K562 (cell line): ENCODE results near the gene CKLF. TPM values are rescaled to one million over a fixed set of nuclear protein-coding genes. Genes with fewer than 3 reads are reported as not detected.

Experiments used
- ATAC-seq: fragments of 200-7000 bp; cut with Tn5 transposase; 3 replicates; pipeline ENCODE4 v1.9.1; 2020; ENCODE audit warnings: moderate library complexity
- BruUV-seq: library from RNA; stranded (reverse); fragments of 400-500 nt; replicated peaks from 2 replicates; lab custom pipeline; 2021; lab: Mats Ljungman, UMichigan
- CTCF ChIA-PET: fragments of 300-600 bp; formaldehyde crosslinking; extraction: SDS; loops from one replicate; lab custom pipeline; 2021; ENCODE audit warnings: low intra/inter-chr PET ratio; lab: Yijun Ruan, JAX
- POLR2A ChIA-PET: fragments of 300-600, 350-650 bp; sonication (Branson Sonifier 250); formaldehyde crosslinking; extraction: SDS; loops from one replicate; lab custom pipeline; 2021; ENCODE audit warnings: antibody characterized with exemption, inconsistent platforms; lab: Yijun Ruan, JAX
- DNase-seq, 4 experiments: peaks; one replicate each; pipeline versions ENCODE4 v3.0.0 to v3.0.0-alpha.2; 2011 to 2018; ENCODE audit warnings: low spot score in 3 of 4, mixed read lengths in 3 of 4; ENCODE audit errors: extremely low read depth in 1 of 4
- FAIRE-seq: peaks from 2 replicates; lab custom pipeline; 2011; peaks lifted over from hg19 to GRCh38; lab: Jason Lieb, UNC
- H2AFZ ChIP-seq: 2 replicates; pipeline ENCODE4 v1.6.0; 2011; ENCODE audit warnings: low read depth, low read length, control low read depth, inconsistent platforms
- H3K27ac ChIP-seq: fragments of 200-600 bp; 3 replicates; pipeline ENCODE4 v1.8.0; 2011; ENCODE audit warnings: low read depth, mild to moderate bottlenecking, control low read depth, inconsistent platforms, low read length, moderate library complexity, mixed read lengths; ENCODE audit errors: extremely low read depth
- H3K27me3 ChIP-seq, 2 experiments: fragments of 300-600 bp in 1 of 2; 2 replicates in 1 of 2; 3 replicates in 1 of 2; pipeline versions ENCODE4 v1.6.0 to v1.8.0; 2011; ENCODE audit warnings: inconsistent platforms in 2 of 2, low read length in 2 of 2, mild to moderate bottlenecking in 1 of 2, mixed read lengths in 1 of 2, moderate library complexity in 1 of 2; ENCODE audit not compliant: control insufficient read depth in 2 of 2, insufficient read depth in 2 of 2
- H3K36me3 ChIP-seq: fragments of 300-600 bp; 3 replicates; pipeline ENCODE4 v1.8.0; 2011; ENCODE audit warnings: mild to moderate bottlenecking, low read length, inconsistent platforms; ENCODE audit not compliant: control insufficient read depth, insufficient read depth
- H3K4me1 ChIP-seq, 2 experiments: fragments of 200-600 bp in 1 of 2; replicated peaks in 1 of 2; 2 replicates in 1 of 2; 3 replicates in 1 of 2; pipeline versions ENCODE4 v1.5.1 to v1.8.0; 2011; ENCODE audit warnings: inconsistent platforms in 2 of 2, low read length in 2 of 2, mild to moderate bottlenecking in 1 of 2, mixed read lengths in 1 of 2, moderate library complexity in 1 of 2; ENCODE audit not compliant: control insufficient read depth in 2 of 2, insufficient read depth in 2 of 2
- H3K4me2 ChIP-seq: 2 replicates; pipeline ENCODE4 v1.6.1; 2011; ENCODE audit warnings: low read length, control low read depth, inconsistent platforms, mixed read lengths; ENCODE audit not compliant: insufficient read depth
- H3K4me3 ChIP-seq: fragments of 200-600 bp; sonication (generic), shearing (Covaris generic); 2 replicates; pipeline ENCODE4 v1.5.1; 2016; ENCODE audit warnings: control low read depth, inconsistent platforms
- H3K79me2 ChIP-seq: fragments of 200-600 bp; 3 replicates; pipeline ENCODE4 v1.8.0; 2011; ENCODE audit warnings: low read length, inconsistent platforms; ENCODE audit not compliant: control insufficient read depth, insufficient read depth
- H3K9ac ChIP-seq, 2 experiments: 2 replicates each; pipeline versions ENCODE4 v1.6.0 to v1.6.1; 2011; ENCODE audit warnings: low read depth in 2 of 2, low read length in 2 of 2, control low read depth in 1 of 2, inconsistent platforms in 1 of 2, mild to moderate bottlenecking in 1 of 2, mixed read lengths in 1 of 2; ENCODE audit not compliant: insufficient read depth in 1 of 2
- H3K9me1 ChIP-seq: one replicate; pipeline ENCODE4 v1.6.0; 2011; ENCODE audit warnings: inconsistent platforms, mild to moderate bottlenecking, low read length, moderate library complexity; ENCODE audit not compliant: control insufficient read depth, insufficient read depth
- H3K9me3 ChIP-seq: replicated peaks from 2 replicates; pipeline ENCODE4 v1.5.1; 2011; ENCODE audit warnings: low read depth, low read length, inconsistent platforms; ENCODE audit not compliant: control insufficient read depth, insufficient read depth
- H4K20me1 ChIP-seq: replicated peaks from 2 replicates; pipeline ENCODE4 v1.6.1; 2011; ENCODE audit warnings: low read length, inconsistent platforms, mixed read lengths; ENCODE audit not compliant: control insufficient read depth, insufficient read depth
- CC2D1A ChIP-seq: fragments of 450-650 bp; IDR thresholded peaks from 2 replicates; pipeline ENCODE4 v1.6.1; 2017; ENCODE audit warnings: mild to moderate bottlenecking
- CTBP1 ChIP-seq: fragments of 450-650 bp; IDR thresholded peaks from 2 replicates; pipeline ENCODE4 v1.6.1; 2016; ENCODE audit warnings: borderline replicate concordance
- FOXJ2 ChIP-seq: fragments of 200-800 bp; sonication (Bioruptor generic); IDR thresholded peaks from 2 replicates; pipeline ENCODE4 v1.6.1; 2016; ENCODE audit warnings: missing genetic modification characterization, missing compliant biosample characterization
- GMEB1 ChIP-seq: fragments of 250-450 bp; sonication (Bioruptor Pico); IDR thresholded peaks from 2 replicates; pipeline ENCODE4 v1.4.0; 2020; ENCODE audit warnings: mild to moderate bottlenecking
- IRF2 ChIP-seq: sonication (generic); formaldehyde crosslinking; IDR thresholded peaks from 2 replicates; pipeline ENCODE4 v1.8.1; 2022; ENCODE audit warnings: mild to moderate bottlenecking, missing genetic modification reagents
- NFATC3 ChIP-seq: fragments of 450-650 bp; IDR thresholded peaks from 2 replicates; pipeline ENCODE4 v1.6.1; 2017; ENCODE audit warnings: mild to moderate bottlenecking
- NR3C1 ChIP-seq: sonication (generic); formaldehyde crosslinking; IDR thresholded peaks from 2 replicates; pipeline ENCODE4 v1.8.1; 2022; ENCODE audit warnings: missing genetic modification reagents
- SNIP1 ChIP-seq: fragments of 450-650 bp; IDR thresholded peaks from 2 replicates; pipeline ENCODE4 v1.7.1; 2017; ENCODE audit warnings: low read depth, mild to moderate bottlenecking
- ZNF165 ChIP-seq: fragments of 250-450 bp; sonication (Bioruptor Pico); IDR thresholded peaks from 2 replicates; pipeline ENCODE4 v1.4.0; 2020; ENCODE audit warnings: borderline replicate concordance
- ZNF263 ChIP-seq: sonication (generic); formaldehyde crosslinking; IDR thresholded peaks from 2 replicates; pipeline ENCODE4 v1.8.0; 2022; ENCODE audit warnings: mild to moderate bottlenecking, missing genetic modification reagents, borderline replicate concordance
- ZNF280A ChIP-seq: fragments of 450-650 bp; IDR thresholded peaks from 2 replicates; pipeline ENCODE4 v1.6.1; 2018; ENCODE audit warnings: mild to moderate bottlenecking, low read depth; ENCODE audit not compliant: partially characterized antibody
- ZNF282 ChIP-seq: sonication (generic); formaldehyde crosslinking; IDR thresholded peaks from 2 replicates; pipeline ENCODE4 v1.8.1; 2023; ENCODE audit warnings: missing genetic modification reagents
- ZNF512 ChIP-seq: IDR thresholded peaks from 2 replicates; pipeline ENCODE4 v1.6.1; 2016; ENCODE audit warnings: missing genetic modification characterization, missing compliant biosample characterization
- ZNF75A ChIP-seq: fragments of 450-650 bp; formaldehyde crosslinking; IDR thresholded peaks from 2 replicates; pipeline ENCODE4 v1.4.0; 2020; ENCODE audit warnings: mild to moderate bottlenecking
- WGBS: fragments of 100-300 bp; shearing (Covaris generic); methylation state at CpG from one replicate; pipeline ENCODE4 v1.1.6; 2016; ENCODE audit warnings: low coverage, mixed read lengths; ENCODE audit not compliant: insufficient coverage; ENCODE audit errors: missing lambda C conversion rate; 5-methylcytosine and 5-hydroxymethylcytosine counted together
- in situ Hi-C: fragments of 300-500 bp; cut with MboI; formaldehyde crosslinking; loops from 4 replicates; pipeline ENCODE4 v1.15.0; 2018; ENCODE audit warnings: inconsistent platforms, mixed read lengths
- intact Hi-C: fragments of 100-400 bp; cut with micrococcal nuclease; formaldehyde crosslinking; loops from 2 replicates; pipeline ENCODE4 v1.14.2; 2022
- polyA plus RNA-seq, 8 experiments: library from polyadenylated mRNA; depleted of rRNA in 4 of 8; stranded (reverse) in 5 of 8; unstranded in 3 of 8; fragments of >200 nt; fragmentation: Nextera tagmentation in 2 of 8; fragmentation: Illumina TruSeq in 1 of 8; extraction: Ambion mirVana in 2 of 8; extraction: Trizol in 1 of 8; gene quantifications; 2 replicates each; pipeline versions ENCODE4 v1.2.1 to v1.2.3, GENCODE V29; 2011 to 2014; ENCODE audit warnings: inconsistent platforms in 1 of 8, missing spikeins in 1 of 8
- total RNA-seq, 7 experiments: library from RNA; depleted of rRNA in 6 of 7; stranded (reverse); fragments of >200 nt in 6 of 7; fragmentation: Illumina TruSeq in 2 of 7; extraction: Trizol in 2 of 7; gene quantifications; 2 replicates each; pipeline versions ENCODE4 v1.2.1 to v1.2.3, GENCODE V29; 2011 to 2021; ENCODE audit warnings: low replicate concordance in 1 of 7

The CKLF gene
- total and polyA plus RNA-seq, 9 of the 15 experiments (the other 6 are each of a cell fraction or from before 2014, with no cell fraction given), result 84.8 to 322 (median 118) TPM

GRCh38 chr16:66544016-66544757, 8.2 kb upstream of the CKLF start:
- Histone ChIP-seq H3K4me1 (peaks cover 9 to 10% of the 10 kb centered on the region in 2 experiments; a peak in 4 of 5 replicates), H3K9me3 (no peaks in the 10 kb centered on the region), H3K36me3 (no peaks in the 10 kb centered on the region), H2AFZ (no peak overlapping the region; the same call in 1 of the 2 replicates), H3K27ac (no peak overlapping the region), H3K9ac (no peak overlapping the region), H3K4me3 (no peak overlapping the region), H3K4me2 (no peak overlapping the region), H3K9me1 (peaks cover 2% of the 10 kb centered on the region), H3K27me3 (no peaks in the 10 kb centered on the region), H3K79me2 (no peaks in the 10 kb centered on the region; the same call in 2 of the 3 replicates), H4K20me1 (no peaks in the 10 kb centered on the region)
- no TSS peak for BruUV-seq
- intact Hi-C loops, result no loop called here
- POLR2A ChIA-PET, result interaction anchor here (0.6 to 2.5 kb wide), 3 partner anchors 8 to 17 kb away, joined by 3 to 16 read pairs (median 5); partner anchors contain the start of gene CKLF
- ATAC-seq (no peak), FAIRE-seq (no peak), DNase-seq (no peak)
- in situ Hi-C loops, result no loop called here
- TF ChIP-seq NFATC3 (no peak), IRF2 (CRISPR knock-in tag) (no peak), NR3C1 (CRISPR knock-in tag) (no peak), ZNF75A (no peak), ZNF280A (no peak), SNIP1 (no peak), GMEB1 (CRISPR knock-in tag) (no peak), CTBP1 (no peak), ZNF165 (no peak), ZNF263 (CRISPR knock-in tag) (no peak), ZNF282 (CRISPR knock-in tag) (no peak), CC2D1A (no peak), FOXJ2 (tag) (no peak), ZNF512 (tag) (no peak)
- CTCF ChIA-PET, result no interaction called here
- WGBS, result 66% methylated on average over 7 of the region's 7 CpGs
